Vagina (tissue), 2 donors: ENCODE results near the gene TEF. TPM values are rescaled to one million over a fixed set of nuclear protein-coding genes. Genes with fewer than 3 reads are reported as not detected.

ENCODE experiments used
- DNase-seq, 2 donors: peaks; one replicate each; pipeline ENCODE4 v3.0.0-alpha.2; 2017; ENCODE audit errors: extremely low spot score in 2 of 2
- H3K27ac ChIP-seq: fragments of 200-600 bp; sonication (generic); one replicate; pipeline ENCODE4 v1.5.1; 2019
- H3K27me3 ChIP-seq: fragments of 200-600 bp; sonication (generic); one replicate; pipeline ENCODE4 v1.5.1; 2019
- H3K36me3 ChIP-seq, 2 donors: fragments of 200-600 bp; sonication (generic); one replicate each; pipeline ENCODE4 v1.5.1; 2017 to 2019
- H3K4me1 ChIP-seq: fragments of 200-600 bp; sonication (generic); one replicate; pipeline ENCODE4 v1.5.1; 2019
- H3K4me3 ChIP-seq, 2 donors: fragments of 200-600 bp; sonication (generic); 1 replicate in 1 of 2; 2 replicates in 1 of 2; pipeline ENCODE4 v1.5.1; 2016 to 2019
- H3K9me3 ChIP-seq: fragments of 200-600 bp; sonication (generic); one replicate; pipeline ENCODE4 v1.5.1; 2019
- CTCF ChIP-seq, 3 experiments: fragments of 450-650 bp in 2 of 3; fragments of 200-600 bp in 1 of 3; sonication (generic) in 1 of 3; IDR thresholded peaks; one replicate each; pipeline ENCODE4 v1.5.1; 2017 to 2019; ENCODE audit warnings: antibody characterized with exemption in 3 of 3, mild to moderate bottlenecking in 2 of 3, moderate library complexity in 2 of 3
- POLR2A ChIP-seq, 2 donors: fragments of 450-650 bp; IDR thresholded peaks; one replicate each; pipeline ENCODE4 v1.6.1; 2017; ENCODE audit warnings: antibody characterized with exemption in 2 of 2, mild to moderate bottlenecking in 2 of 2, moderate library complexity in 2 of 2
- POLR2AphosphoS5 ChIP-seq, 2 donors: sonication (generic); formaldehyde crosslinking; IDR thresholded peaks; one replicate each; pipeline ENCODE4 v1.9.0; 2017; ENCODE audit warnings: antibody characterized with exemption in 2 of 2, mild to moderate bottlenecking in 2 of 2, low read depth in 1 of 2; ENCODE audit not compliant: insufficient read depth in 1 of 2
- intact Hi-C: fragments of 100-400 bp; cut with DNase I; formaldehyde crosslinking; loops from one replicate; pipeline ENCODE4 v1.15.1; 2023
- total RNA-seq: library from RNA; depleted of rRNA; stranded (reverse); fragments of >200 nt; gene quantifications from one replicate; pipeline ENCODE4 v1.2.3, GENCODE V29; 2016

The TEF gene
- total RNA-seq, 1 donor from 2014 or later, result 12.0 TPM

GRCh38 chr22:41353862-41354575, 27.7 kb upstream of the TEF start:
- Histone ChIP-seq H3K4me3 (no peak overlapping the region), H3K27ac (no peak overlapping the region), H3K27me3 (no peaks in the 10 kb centered on the region), H3K4me1 (no peaks in the 10 kb centered on the region), H3K36me3 (peaks cover 0 to 96% of the 10 kb centered on the region in 2 donors), H3K9me3 (no peaks in the 10 kb centered on the region)
- no peak for DNase-seq
- no peak for TF ChIP-seq POLR2A (IDR thresholded peaks at IDR 0.05)
- no peak for TF ChIP-seq POLR2AphosphoS5 (IDR thresholded peaks at IDR 0.05; ENCODE audit: insufficient read depth in 1 of 2, low read depth in 1 of 2)
- TF ChIP-seq CTCF (IDR thresholded peaks at IDR 0.05), result no peak
- intact Hi-C loops, result loop anchor here (5.0 kb wide), 1 partner anchor 1722 kb away; no protein-coding TSS in a partner anchor

GRCh38 chr22:41354979-41355378, 26.8 kb upstream of the TEF start:
- no peaks in the 10 kb centered on the region for H3K9me3 ChIP-seq
- TF ChIP-seq CTCF (IDR thresholded peaks at IDR 0.05) (no peak), POLR2AphosphoS5 (IDR thresholded peaks at IDR 0.05; ENCODE audit: insufficient read depth in 1 of 2, low read depth in 1 of 2) (no peak), POLR2A (IDR thresholded peaks at IDR 0.05) (no peak)
- intact Hi-C loops, result loop anchor here (5.0 kb wide), 1 partner anchor 1723 kb away; no protein-coding TSS in a partner anchor
- H3K36me3 ChIP-seq, result peaks cover 0 to 87% of the 10 kb centered on the region in 2 donors
- H3K27ac ChIP-seq, result no peak overlapping the region
- no peak for DNase-seq
- no peaks in the 10 kb centered on the region for H3K27me3 ChIP-seq
- H3K4me3 ChIP-seq, result no peak overlapping the region
- H3K4me1 ChIP-seq, result no peaks in the 10 kb centered on the region

- H3K36me3 ChIP-seq, result peaks cover 0 to 79% of the 10 kb centered on the region in 2 donors
- no peaks in the 10 kb centered on the region for H3K4me1 ChIP-seq
- H3K9me3 ChIP-seq, result no peaks in the 10 kb centered on the region
- TF ChIP-seq CTCF (IDR thresholded peaks at IDR 0.05) (no peak), POLR2A (IDR thresholded peaks at IDR 0.05) (no peak), POLR2AphosphoS5 (IDR thresholded peaks at IDR 0.05; ENCODE audit: insufficient read depth in 1 of 2, low read depth in 1 of 2) (no peak)
- H3K4me3 ChIP-seq, result no peak overlapping the region
- intact Hi-C loops, result no loop called here
- no peak overlapping the region for H3K27ac ChIP-seq
- no peak for DNase-seq
- H3K27me3 ChIP-seq, result no peaks in the 10 kb centered on the region
Measured at GRCh38 chr22:41355895-41356294, 25.8 kb upstream of the TEF start.

GRCh38 chr22:41356430-41357028, 25.2 kb upstream of the TEF start:
- H3K4me1 ChIP-seq, result no peaks in the 10 kb centered on the region
- H3K4me3 ChIP-seq, result no peak overlapping the region
- no peaks in the 10 kb centered on the region for H3K9me3 ChIP-seq
- H3K27ac ChIP-seq, result no peak overlapping the region
- peaks cover 0 to 72% of the 10 kb centered on the region in 2 donors for H3K36me3 ChIP-seq
- no peak for TF ChIP-seq POLR2A (IDR thresholded peaks at IDR 0.05)
- TF ChIP-seq CTCF (IDR thresholded peaks at IDR 0.05), result no peak
- no peak for TF ChIP-seq POLR2AphosphoS5 (IDR thresholded peaks at IDR 0.05; ENCODE audit: insufficient read depth in 1 of 2, low read depth in 1 of 2)
- intact Hi-C loops, result no loop called here
- H3K27me3 ChIP-seq, result no peaks in the 10 kb centered on the region
- no peak for DNase-seq

GRCh38 chr22:41357191-41357590, 24.6 kb upstream of the TEF start:
- no peak for DNase-seq
- intact Hi-C loops, result no loop called here
- Histone ChIP-seq H3K36me3 (peaks cover 0 to 66% of the 10 kb centered on the region in 2 donors), H3K4me3 (no peak overlapping the region), H3K27ac (no peak overlapping the region), H3K27me3 (no peaks in the 10 kb centered on the region), H3K9me3 (no peaks in the 10 kb centered on the region), H3K4me1 (no peaks in the 10 kb centered on the region)
- no peak for TF ChIP-seq CTCF (IDR thresholded peaks at IDR 0.05)
- no peak for TF ChIP-seq POLR2AphosphoS5 (IDR thresholded peaks at IDR 0.05; ENCODE audit: insufficient read depth in 1 of 2, low read depth in 1 of 2)
- TF ChIP-seq POLR2A (IDR thresholded peaks at IDR 0.05), result no peak
